GM23338 (cell line): ENCODE data around the gene TAF4B. TPM values are rescaled to one million over a fixed set of nuclear protein-coding genes. Genes with fewer than 3 reads are reported as not detected.

Experiments
- ATAC-seq: fragments of 200-7000 bp; cut with Tn5 transposase; 3 replicates; pipeline ENCODE4 v1.9.1; 2020
- DNase-seq: peaks from one replicate; pipeline ENCODE4 v3.0.0-alpha.2; 2015; ENCODE audit warnings: low spot score
- H2AFZ ChIP-seq: fragments of 200-600 bp; sonication (generic); 2 replicates; pipeline ENCODE4 v1.8.0; 2016; ENCODE audit warnings: antibody characterized with exemption, mild to moderate bottlenecking, moderate library complexity
- H3F3A ChIP-seq: fragments of 200-600 bp; sonication (generic); replicated peaks from 2 replicates; pipeline ENCODE4 v1.8.0; 2017; ENCODE audit warnings: antibody characterized with exemption, mixed run types, low read depth
- H3K27ac ChIP-seq: fragments of 200-600 bp; sonication (generic); 2 replicates; pipeline ENCODE4 v1.6.1; 2016; ENCODE audit warnings: low read depth
- H3K27me3 ChIP-seq: fragments of 200-600 bp; sonication (generic); 2 replicates; pipeline ENCODE4 v1.8.0; 2016; ENCODE audit warnings: mild to moderate bottlenecking, mixed run types, moderate library complexity; ENCODE audit not compliant: insufficient read depth
- H3K36me3 ChIP-seq: fragments of 200-600 bp; sonication (generic); 2 replicates; pipeline ENCODE4 v1.8.0; 2016; ENCODE audit warnings: mild to moderate bottlenecking; ENCODE audit not compliant: insufficient read depth
- H3K4me1 ChIP-seq: fragments of 200-600 bp; sonication (generic); 2 replicates; pipeline ENCODE4 v1.8.0; 2016; ENCODE audit warnings: mild to moderate bottlenecking, moderate library complexity; ENCODE audit not compliant: insufficient read depth
- H3K4me2 ChIP-seq: fragments of 200-600 bp; sonication (generic); 2 replicates; pipeline ENCODE4 v1.7.1; 2017; ENCODE audit warnings: mixed run types
- H3K4me3 ChIP-seq: fragments of 200-600 bp; sonication (generic); 2 replicates; pipeline ENCODE4 v1.6.1; 2016; ENCODE audit warnings: mixed run types
- H3K79me2 ChIP-seq: fragments of 200-600 bp; sonication (generic); replicated peaks from 2 replicates; pipeline ENCODE4 v1.8.0; 2017; ENCODE audit warnings: mild to moderate bottlenecking; ENCODE audit not compliant: insufficient read depth
- H3K9me2 ChIP-seq: fragments of 200-600 bp; sonication (generic); 2 replicates; pipeline ENCODE4 v1.8.0; 2017; ENCODE audit not compliant: insufficient read depth
- H4K20me1 ChIP-seq: fragments of 200-600 bp; sonication (generic); replicated peaks from 2 replicates; pipeline ENCODE4 v1.8.0; 2017; ENCODE audit warnings: mild to moderate bottlenecking; ENCODE audit not compliant: insufficient read depth
- H3K27ac Mint-ChIP-seq: 2 replicates; pipeline ENCODE4 v1.8.0; 2020; ENCODE audit warnings: inconsistent platforms, mild to moderate bottlenecking, moderate library complexity, mixed read lengths
- H3K27me3 Mint-ChIP-seq: 3 replicates; pipeline ENCODE4 v1.8.0; 2022; ENCODE audit warnings: low read depth, mild to moderate bottlenecking, moderate library complexity, mixed read lengths, inconsistent platforms; ENCODE audit not compliant: insufficient read depth, poor library complexity
- H3K36me3 Mint-ChIP-seq: 3 replicates; pipeline ENCODE4 v1.8.0; 2021; ENCODE audit warnings: low read depth, mild to moderate bottlenecking, inconsistent platforms, moderate library complexity, mixed read lengths
- H3K4me1 Mint-ChIP-seq: 3 replicates; pipeline ENCODE4 v1.8.0; 2020; ENCODE audit warnings: mild to moderate bottlenecking, inconsistent platforms, mixed read lengths
- H3K4me3 Mint-ChIP-seq: 3 replicates; pipeline ENCODE4 v1.8.0; 2021; ENCODE audit warnings: moderate library complexity, mild to moderate bottlenecking, inconsistent platforms, mixed read lengths
- H3K9me3 Mint-ChIP-seq: 3 replicates; pipeline ENCODE4 v1.8.0; 2020; ENCODE audit warnings: moderate library complexity, mild to moderate bottlenecking, inconsistent platforms, mixed read lengths
- JUNB ChIP-seq: IDR thresholded peaks from one replicate; pipeline ENCODE4 v1.6.1; 2016; ENCODE audit warnings: antibody characterized with exemption; ENCODE audit not compliant: unreplicated experiment
- STAT1 ChIP-seq: IDR thresholded peaks from one replicate; pipeline ENCODE4 v1.6.1; 2016; ENCODE audit warnings: antibody characterized with exemption; ENCODE audit not compliant: unreplicated experiment
- ZNF331 ChIP-seq: fragments of 250-450 bp; sonication (Bioruptor Pico); IDR thresholded peaks from 2 replicates; pipeline ENCODE4 v1.5.0; 2020; ENCODE audit warnings: low read depth, mild to moderate bottlenecking, moderate library complexity
- polyA plus RNA-seq: library from polyadenylated mRNA; unstranded; fragments of >200 nt; fragmentation: Nextera tagmentation; extraction: Ambion mirVana; gene quantifications from 2 replicates; pipeline ENCODE4 v1.2.1, GENCODE V29; 2016
- total RNA-seq: library from RNA; depleted of rRNA; stranded (reverse); fragments of >200 nt; shearing (Covaris generic); gene quantifications from 2 replicates; pipeline ENCODE4 v1.2.3, GENCODE V29; 2014
- TF ChIP-seq, protein P1 (sequence below): IDR thresholded peaks from one replicate; pipeline ENCODE4 v1.6.1; 2018; ENCODE audit warnings: antibody characterized with exemption; ENCODE audit not compliant: unreplicated experiment
- TF ChIP-seq, protein P2 (sequence below), 2 experiments: fragments of 200-600 bp in 1 of 2; sonication (generic) in 1 of 2; conservative IDR thresholded peaks; 2 replicates each; pipeline versions ENCODE4 v1.5.1 to v1.6.1; 2016 to 2017; ENCODE audit warnings: antibody characterized with exemption in 2 of 2, low read depth in 2 of 2, mild to moderate bottlenecking in 2 of 2, moderate library complexity in 1 of 2
- TF ChIP-seq, protein P3 (sequence below): IDR thresholded peaks from 2 replicates; pipeline ENCODE4 v1.6.1; 2016; ENCODE audit warnings: antibody characterized with exemption

Gene TAF4B
- total and polyA plus RNA-seq, 2 experiments from 2014 or later = 9.4 to 27.3 TPM

DNA sequence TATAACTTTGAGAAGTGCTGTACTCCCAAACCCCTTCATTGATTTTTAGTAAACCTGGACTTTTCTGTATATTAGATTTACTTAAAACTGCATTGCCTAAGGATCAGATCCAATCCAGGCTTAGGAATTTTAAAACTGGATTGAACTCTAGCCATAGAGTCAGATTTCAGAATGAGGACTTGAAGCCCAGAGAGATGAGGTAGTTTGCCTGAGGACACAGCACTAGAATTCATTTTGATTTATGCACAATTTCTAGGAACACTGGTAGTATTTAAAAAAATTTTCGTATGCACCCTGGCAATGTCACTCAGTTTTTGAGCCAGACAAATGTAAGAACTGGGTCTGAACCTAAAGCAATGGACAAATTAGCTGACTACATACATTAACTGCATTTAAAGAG, 177.2 kb downstream of the TAF4B start:
- no peak overlapping the region for H3K4me3 Mint-ChIP-seq
- H3K4me1 Mint-ChIP-seq = peaks cover 20% of the 10 kb centered on the region
- Histone ChIP-seq H3K79me2 (no peaks in the 10 kb centered on the region), H3F3A (no peaks in the 10 kb centered on the region), H3K9me2 (no peaks in the 10 kb centered on the region), H3K36me3 (no peaks in the 10 kb centered on the region), H2AFZ (no peak overlapping the region), H3K4me1 (no peaks in the 10 kb centered on the region; the same call in 1 of the 2 replicates), H3K27ac (no peak overlapping the region), H3K4me3 (no peak overlapping the region), H3K27me3 (no peaks in the 10 kb centered on the region), H4K20me1 (no peaks in the 10 kb centered on the region), H3K4me2 (no peak overlapping the region)
- H3K36me3 Mint-ChIP-seq = no peaks in the 10 kb centered on the region
- no peak for TF ChIP-seq ZNF331 (CRISPR knock-in tag)
- TF ChIP-seq, protein P1, sequence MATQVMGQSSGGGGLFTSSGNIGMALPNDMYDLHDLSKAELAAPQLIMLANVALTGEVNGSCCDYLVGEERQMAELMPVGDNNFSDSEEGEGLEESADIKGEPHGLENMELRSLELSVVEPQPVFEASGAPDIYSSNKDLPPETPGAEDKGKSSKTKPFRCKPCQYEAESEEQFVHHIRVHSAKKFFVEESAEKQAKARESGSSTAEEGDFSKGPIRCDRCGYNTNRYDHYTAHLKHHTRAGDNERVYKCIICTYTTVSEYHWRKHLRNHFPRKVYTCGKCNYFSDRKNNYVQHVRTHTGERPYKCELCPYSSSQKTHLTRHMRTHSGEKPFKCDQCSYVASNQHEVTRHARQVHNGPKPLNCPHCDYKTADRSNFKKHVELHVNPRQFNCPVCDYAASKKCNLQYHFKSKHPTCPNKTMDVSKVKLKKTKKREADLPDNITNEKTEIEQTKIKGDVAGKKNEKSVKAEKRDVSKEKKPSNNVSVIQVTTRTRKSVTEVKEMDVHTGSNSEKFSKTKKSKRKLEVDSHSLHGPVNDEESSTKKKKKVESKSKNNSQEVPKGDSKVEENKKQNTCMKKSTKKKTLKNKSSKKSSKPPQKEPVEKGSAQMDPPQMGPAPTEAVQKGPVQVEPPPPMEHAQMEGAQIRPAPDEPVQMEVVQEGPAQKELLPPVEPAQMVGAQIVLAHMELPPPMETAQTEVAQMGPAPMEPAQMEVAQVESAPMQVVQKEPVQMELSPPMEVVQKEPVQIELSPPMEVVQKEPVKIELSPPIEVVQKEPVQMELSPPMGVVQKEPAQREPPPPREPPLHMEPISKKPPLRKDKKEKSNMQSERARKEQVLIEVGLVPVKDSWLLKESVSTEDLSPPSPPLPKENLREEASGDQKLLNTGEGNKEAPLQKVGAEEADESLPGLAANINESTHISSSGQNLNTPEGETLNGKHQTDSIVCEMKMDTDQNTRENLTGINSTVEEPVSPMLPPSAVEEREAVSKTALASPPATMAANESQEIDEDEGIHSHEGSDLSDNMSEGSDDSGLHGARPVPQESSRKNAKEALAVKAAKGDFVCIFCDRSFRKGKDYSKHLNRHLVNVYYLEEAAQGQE = no peak
- DNase-seq (no peak), ATAC-seq (no peak)
- no peak overlapping the region for H3K27ac Mint-ChIP-seq
- no peaks in the 10 kb centered on the region for H3K9me3 Mint-ChIP-seq
- peaks cover 3% of the 10 kb centered on the region for H3K27me3 Mint-ChIP-seq

- Mint-ChIP-seq H3K4me3 (no peak overlapping the region), H3K36me3 (no peaks in the 10 kb centered on the region), H3K9me3 (no peaks in the 10 kb centered on the region), H3K4me1 (peaks cover 23% of the 10 kb centered on the region), H3K27ac (no peak overlapping the region), H3K27me3 (peaks cover 3% of the 10 kb centered on the region)
- Histone ChIP-seq H3K27ac (no peak overlapping the region), H3K36me3 (no peaks in the 10 kb centered on the region), H3K27me3 (no peaks in the 10 kb centered on the region), H3K9me2 (0 out of 2 replicates have a peak, but pooled peaks cover 7% of the 10 kb centered on the region), H2AFZ (peak overlapping the region; percentile 52; the same call in 1 of the 2 replicates), H3K4me2 (no peak overlapping the region), H3K4me1 (peaks cover 6% of the 10 kb centered on the region), H4K20me1 (no peaks in the 10 kb centered on the region), H3F3A (no peaks in the 10 kb centered on the region), H3K79me2 (no peaks in the 10 kb centered on the region), H3K4me3 (no peak overlapping the region)
- peak; percentile 36 for DNase-seq
- ATAC-seq = peak; percentile 70
- TF ChIP-seq ZNF331 (CRISPR knock-in tag) (no peak), STAT1 (no peak), JUNB (no peak)
- TF ChIP-seq, protein P2, sequence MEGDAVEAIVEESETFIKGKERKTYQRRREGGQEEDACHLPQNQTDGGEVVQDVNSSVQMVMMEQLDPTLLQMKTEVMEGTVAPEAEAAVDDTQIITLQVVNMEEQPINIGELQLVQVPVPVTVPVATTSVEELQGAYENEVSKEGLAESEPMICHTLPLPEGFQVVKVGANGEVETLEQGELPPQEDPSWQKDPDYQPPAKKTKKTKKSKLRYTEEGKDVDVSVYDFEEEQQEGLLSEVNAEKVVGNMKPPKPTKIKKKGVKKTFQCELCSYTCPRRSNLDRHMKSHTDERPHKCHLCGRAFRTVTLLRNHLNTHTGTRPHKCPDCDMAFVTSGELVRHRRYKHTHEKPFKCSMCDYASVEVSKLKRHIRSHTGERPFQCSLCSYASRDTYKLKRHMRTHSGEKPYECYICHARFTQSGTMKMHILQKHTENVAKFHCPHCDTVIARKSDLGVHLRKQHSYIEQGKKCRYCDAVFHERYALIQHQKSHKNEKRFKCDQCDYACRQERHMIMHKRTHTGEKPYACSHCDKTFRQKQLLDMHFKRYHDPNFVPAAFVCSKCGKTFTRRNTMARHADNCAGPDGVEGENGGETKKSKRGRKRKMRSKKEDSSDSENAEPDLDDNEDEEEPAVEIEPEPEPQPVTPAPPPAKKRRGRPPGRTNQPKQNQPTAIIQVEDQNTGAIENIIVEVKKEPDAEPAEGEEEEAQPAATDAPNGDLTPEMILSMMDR (conservative IDR thresholded peaks at IDR 0.05; ENCODE audit: low read depth in 2 of 2) = peak; percentile 38 to 78
- TF ChIP-seq, protein P3, sequence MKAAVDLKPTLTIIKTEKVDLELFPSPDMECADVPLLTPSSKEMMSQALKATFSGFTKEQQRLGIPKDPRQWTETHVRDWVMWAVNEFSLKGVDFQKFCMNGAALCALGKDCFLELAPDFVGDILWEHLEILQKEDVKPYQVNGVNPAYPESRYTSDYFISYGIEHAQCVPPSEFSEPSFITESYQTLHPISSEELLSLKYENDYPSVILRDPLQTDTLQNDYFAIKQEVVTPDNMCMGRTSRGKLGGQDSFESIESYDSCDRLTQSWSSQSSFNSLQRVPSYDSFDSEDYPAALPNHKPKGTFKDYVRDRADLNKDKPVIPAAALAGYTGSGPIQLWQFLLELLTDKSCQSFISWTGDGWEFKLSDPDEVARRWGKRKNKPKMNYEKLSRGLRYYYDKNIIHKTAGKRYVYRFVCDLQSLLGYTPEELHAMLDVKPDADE = no peak
Observed at GRCh38 chr18:26405190-26405801, 179.1 kb downstream of the TAF4B start.
